Esophagus squamous epithelium (tissue), 4 donors: ENCODE measurements around the gene CERT1.

Experiments
- CTCF ChIP-seq, 6 experiments: fragments of 450-650 bp in 4 of 6; fragments of 200-600 bp in 2 of 6; sonication (generic) in 2 of 6; IDR thresholded peaks; one replicate each; pipeline ENCODE4 v1.5.1; 2016 to 2019; ENCODE audit warnings: antibody characterized with exemption in 6 of 6, mild to moderate bottlenecking in 4 of 6, moderate library complexity in 4 of 6
- POLR2A ChIP-seq, 4 donors: fragments of 450-650 bp; IDR thresholded peaks; one replicate each; pipeline ENCODE4 v1.6.1; 2017; ENCODE audit warnings: antibody characterized with exemption in 4 of 4, mild to moderate bottlenecking in 4 of 4, moderate library complexity in 3 of 4

GRCh38 chr5:75468593-75468992 lies 42.8 kb downstream of the CERT1 start:
- no peak for TF ChIP-seq CTCF (IDR thresholded peaks at IDR 0.05)
- TF ChIP-seq POLR2A (IDR thresholded peaks at IDR 0.05) = no peak
